GM20000 (cell line): ENCODE measurements around the gene TNF.

Experiments used
- DNase-seq: peaks from one replicate; pipeline ENCODE4 v3.0.0; 2012; ENCODE audit warnings: low spot score
- CTCF ChIP-seq: IDR thresholded peaks from 2 replicates; pipeline ENCODE4 v1.5.1; 2012; ENCODE audit warnings: mild to moderate bottlenecking, control low read depth; ENCODE audit errors: extremely low read depth, missing control alignments

Gene TNF

GRCh38 chr6:31559958-31560696 is 15.2 kb upstream of the TNF start:
- DNase-seq = peak; percentile 71
- TF ChIP-seq CTCF = no peak

- DNase-seq = no peak
- no peak for TF ChIP-seq CTCF
These were observed 14.7 kb upstream of the TNF start for GRCh38 chr6:31560697-31561058.

- DNase-seq = peak; percentile 39
- no peak for TF ChIP-seq CTCF
These were observed 7.6 kb upstream of the TNF start for GRCh38 chr6:31567531-31568370.

GRCh38 chr6:31568537-31568961 is 6.8 kb upstream of the TNF start:
- DNase-seq = peak; percentile 74

GRCh38 chr6:31569861-31570536 is 5.4 kb upstream of the TNF start:
- DNase-seq = no peak
- no peak for TF ChIP-seq CTCF

More at GRCh38 chr6:31568537-31568961, 6.8 kb upstream of the TNF start:
- no peak for TF ChIP-seq CTCF

GRCh38 chr6:31572041-31572911 is 3.1 kb upstream of the TNF start, which contains the start of gene LTA:
Gene LTA (plus strand): TSS chr6:31572289. CDS start chr6:31572743, 454 bp downstream.
- no peak for DNase-seq
- no peak for TF ChIP-seq CTCF
